C4-2B (cell line): ENCODE data around the gene CCSER1.

Experiments used
- CTCF ChIP-seq: fragments of 450-650 bp; conservative IDR thresholded peaks from 2 replicates; pipeline ENCODE4 v1.5.1; 2017; ENCODE audit warnings: mild to moderate bottlenecking
- ZFX ChIP-seq: fragments of 450-650 bp; IDR thresholded peaks from 2 replicates; pipeline ENCODE4 v1.6.1; 2017

- no peak for TF ChIP-seq CTCF
- no peak for TF ChIP-seq ZFX
Observed at GRCh38 chr4:91085961-91086360, 958.8 kb downstream of the CCSER1 start.
